ENCODE measurements around the gene MOG. TPM values are rescaled to one million over a fixed set of nuclear protein-coding genes. Genes with fewer than 3 reads are reported as not detected.

Gene MOG
- total RNA-seq, 2 donors from 2014 or later = 0.16 to 2.4 TPM

- Histone ChIP-seq H3K27me3 (no peaks in the 10 kb centered on the region), H3K4me1 (no peaks in the 10 kb centered on the region), H3K4me3 (no peak overlapping the region), H3K36me3 (peaks cover 29% of the 10 kb centered on the region), H3K9me3 (no peaks in the 10 kb centered on the region), H3K27ac (no peak overlapping the region)
- DNase-seq (ENCODE audit: low spot score) = no peak
- TF ChIP-seq CTCF (IDR thresholded peaks at IDR 0.05) = no peak
Measured at GRCh38 chr6:29619578-29620160, 37.2 kb upstream of the MOG start.

- DNase-seq (ENCODE audit: low spot score) = no peak
- Histone ChIP-seq H3K4me1 (no peaks in the 10 kb centered on the region), H3K36me3 (peaks cover 28% of the 10 kb centered on the region), H3K27ac (no peak overlapping the region), H3K27me3 (no peaks in the 10 kb centered on the region), H3K4me3 (no peak overlapping the region), H3K9me3 (no peaks in the 10 kb centered on the region)
- no peak for TF ChIP-seq CTCF (IDR thresholded peaks at IDR 0.05)
Measured at GRCh38 chr6:29620630-29621029, 36.3 kb upstream of the MOG start.

DNA sequence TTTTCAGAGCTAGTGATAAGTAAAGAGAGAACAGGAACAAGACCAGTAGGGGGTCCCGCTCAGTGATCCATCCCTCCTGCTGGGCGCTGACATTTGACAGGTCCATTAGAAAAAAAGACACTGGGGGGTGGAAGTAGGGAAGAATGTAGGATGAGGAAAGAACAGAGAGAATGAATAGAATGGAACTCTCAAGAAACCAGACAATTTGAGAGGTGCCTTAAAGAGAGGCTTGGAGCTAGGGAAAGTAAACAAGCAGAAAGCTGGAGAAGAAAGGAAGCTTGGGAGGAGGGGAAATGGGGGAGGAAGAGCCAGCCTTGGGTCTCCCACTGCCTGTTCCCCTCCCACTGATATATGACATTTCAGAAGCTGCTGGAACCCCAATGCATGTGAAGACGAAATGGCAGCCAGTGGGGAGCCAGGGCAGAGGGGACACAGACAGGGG, 32.4 kb upstream of the MOG start:
- Histone ChIP-seq H3K9me3 (no peaks in the 10 kb centered on the region), H3K27me3 (no peaks in the 10 kb centered on the region), H3K4me1 (peaks cover 3 to 20% of the 10 kb centered on the region in 2 donors), H3K36me3 (peaks cover 16% of the 10 kb centered on the region), H3K4me3 (no peak overlapping the region), H3K27ac (no peak overlapping the region)
- TF ChIP-seq CTCF (IDR thresholded peaks at IDR 0.05) = no peak
- DNase-seq (ENCODE audit: low spot score) = no peak

- no peaks in the 10 kb centered on the region for H3K9me3 ChIP-seq
- H3K4me1 ChIP-seq = peaks cover 3 to 20% of the 10 kb centered on the region in 2 donors
- H3K27ac ChIP-seq = no peak overlapping the region
- no peaks in the 10 kb centered on the region for H3K27me3 ChIP-seq
- peaks cover 16% of the 10 kb centered on the region for H3K36me3 ChIP-seq
- no peak overlapping the region for H3K4me3 ChIP-seq
- no peak for TF ChIP-seq CTCF (IDR thresholded peaks at IDR 0.05)
- DNase-seq (ENCODE audit: low spot score) = no peak
Measured at GRCh38 chr6:29625337-29625930, 31.5 kb upstream of the MOG start.

DNA sequence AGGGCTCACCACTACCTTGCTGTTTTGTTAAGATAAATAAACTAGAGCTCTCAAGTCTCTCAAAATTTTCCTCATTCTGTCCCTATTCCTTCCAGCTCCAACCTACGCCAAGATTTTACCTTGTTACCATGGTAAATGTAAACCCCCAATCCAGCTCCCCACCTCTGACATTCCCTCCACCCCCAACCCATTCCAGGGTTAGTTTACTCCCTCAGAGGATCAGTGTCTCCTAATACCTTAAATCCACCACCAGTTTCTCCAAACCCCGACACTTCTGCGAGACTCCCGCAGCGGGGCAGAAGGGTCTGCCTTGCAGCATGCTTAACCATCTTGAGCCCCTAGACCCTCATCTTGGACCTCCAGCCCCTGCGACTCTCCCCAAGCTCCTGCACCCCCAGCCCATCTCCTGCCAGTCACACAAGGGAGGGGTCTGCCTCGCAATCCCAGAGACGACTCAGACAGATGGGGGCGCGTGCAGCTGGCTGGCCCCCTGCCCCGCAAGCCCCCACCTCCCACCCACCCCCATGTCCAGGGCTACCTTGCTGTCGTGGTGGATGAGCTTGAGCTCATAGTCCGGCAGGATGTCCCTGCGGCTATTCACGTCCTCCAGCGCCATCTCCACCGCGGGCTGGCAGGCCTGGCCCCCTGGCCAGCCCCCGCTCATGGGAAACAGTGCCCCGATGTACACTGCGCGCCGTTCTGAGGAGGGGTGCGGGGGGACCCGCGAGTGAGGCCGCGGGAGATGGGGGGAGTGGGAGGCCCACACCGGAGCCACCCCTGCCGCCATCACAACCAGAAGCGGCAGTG, 29.7 kb upstream of the MOG start:
- no peak for TF ChIP-seq CTCF (IDR thresholded peaks at IDR 0.05)
- H3K4me1 ChIP-seq = peaks cover 3 to 32% of the 10 kb centered on the region in 2 donors
- no peaks in the 10 kb centered on the region for H3K27me3 ChIP-seq
- H3K36me3 ChIP-seq = peaks cover 9% of the 10 kb centered on the region
- H3K4me3 ChIP-seq = peak overlapping the region; percentile 58 to 66
- peak overlapping the region; percentile 72 to 82 for H3K27ac ChIP-seq
- no peak for DNase-seq (ENCODE audit: low spot score)
- no peaks in the 10 kb centered on the region for H3K9me3 ChIP-seq

Measured in right atrium auricular region (tissue), 2 donors.